NCI-H2227 (cell line): ENCODE data around the gene VCAM1.
"Not testable (repeated sequence)": the region's sequence is repeated elsewhere in the genome, so short reads cannot be mapped to it uniquely, and the experiment has no call there.

Experiments used
- DNase-seq: peaks from one replicate; lab custom pipeline; 2025; ENCODE audit not compliant: unreplicated experiment; lab: John Stamatoyannopoulos, UW

The VCAM1 gene

GRCh38 chr1:100719490-100719889, at the start of gene VCAM1:
Gene VCAM1, plus strand, starts transcription at chr1:100719742. Its CDS starts 119 bp downstream, at chr1:100719861.
- no peak for DNase-seq

- no peak for DNase-seq
Measured at GRCh38 chr1:100670083-100670482, 49.5 kb upstream of the VCAM1 start.

GRCh38 chr1:100671601-100672000, 47.9 kb upstream of the VCAM1 start:
- DNase-seq, result no peak

GRCh38 chr1:100683448-100684349, 35.8 kb upstream of the VCAM1 start:
- DNase-seq, result no peak

- no peak for DNase-seq
Measured at GRCh38 chr1:100699744-100700143, 19.8 kb upstream of the VCAM1 start.

GRCh38 chr1:100700586-100700985, 19.0 kb upstream of the VCAM1 start:
- no peak for DNase-seq

GRCh38 chr1:100703052-100703451, 16.5 kb upstream of the VCAM1 start:
- no peak for DNase-seq

GRCh38 chr1:100703716-100704115, 15.8 kb upstream of the VCAM1 start:
- DNase-seq, result no peak

- no peak for DNase-seq
Measured at GRCh38 chr1:100704473-100704872, 15.1 kb upstream of the VCAM1 start.

GRCh38 chr1:100706296-100706695, 13.2 kb upstream of the VCAM1 start:
- no peak for DNase-seq

- DNase-seq, result no peak
Measured at GRCh38 chr1:100706856-100707255, 12.7 kb upstream of the VCAM1 start.

GRCh38 chr1:100708476-100709062, 11.0 kb upstream of the VCAM1 start:
- DNase-seq, result no peak

- DNase-seq, result no peak
Measured at GRCh38 chr1:100710906-100711682, 8.4 kb upstream of the VCAM1 start.

GRCh38 chr1:100713027-100713426, 6.5 kb upstream of the VCAM1 start:
- not testable (repeated sequence) for DNase-seq

GRCh38 chr1:100713626-100714025, 5.9 kb upstream of the VCAM1 start:
- DNase-seq, result no peak

GRCh38 chr1:100714599-100714998, 4.9 kb upstream of the VCAM1 start:
- DNase-seq, result no peak

GRCh38 chr1:100717218-100717617, 2.3 kb upstream of the VCAM1 start:
- no peak for DNase-seq

- DNase-seq, result no peak
Measured at GRCh38 chr1:100718581-100718980, 961 bp upstream of the VCAM1 start.

- DNase-seq, result no peak
Measured at GRCh38 chr1:100720101-100720500, 559 bp downstream of the VCAM1 start.

- DNase-seq, result no peak
Measured at GRCh38 chr1:100720751-100721150, 1.2 kb downstream of the VCAM1 start.

- no peak for DNase-seq
Measured at GRCh38 chr1:100721526-100722207, 2.1 kb downstream of the VCAM1 start.
